ENCODE measurements around the gene CCDC91.

Gene CCDC91
- 11.1 to 36.2 (median 22.2) reads per million in 18 experiments for total RNA-seq

GRCh38 chr12:28190321-28191050 is at the start of gene CCDC91:
TSS of gene CCDC91 (plus strand) at chr12:28190456. CDS start at chr12:28257216, 66,760 bp downstream.
- peak; percentile 87 to 91 for DNase-seq

GRCh38 chr12:28144059-28144458 is 46.2 kb upstream of the CCDC91 start:
- no peak for DNase-seq

GRCh38 chr12:28144532-28144931 is 45.7 kb upstream of the CCDC91 start:
- no peak for DNase-seq

GRCh38 chr12:28145216-28145615 is 45.0 kb upstream of the CCDC91 start:
- no peak for DNase-seq

- no peak for DNase-seq
Observed at GRCh38 chr12:28149279-28149678, 41.0 kb upstream of the CCDC91 start.

- no peak for DNase-seq
Observed at GRCh38 chr12:28156362-28156761, 33.9 kb upstream of the CCDC91 start.

- no peak for DNase-seq
Observed at GRCh38 chr12:28156804-28157203, 33.5 kb upstream of the CCDC91 start.

- no peak for DNase-seq
Observed at GRCh38 chr12:28158353-28158752, 31.9 kb upstream of the CCDC91 start.

GRCh38 chr12:28159688-28160087 is 30.6 kb upstream of the CCDC91 start:
- no peak for DNase-seq

DNA sequence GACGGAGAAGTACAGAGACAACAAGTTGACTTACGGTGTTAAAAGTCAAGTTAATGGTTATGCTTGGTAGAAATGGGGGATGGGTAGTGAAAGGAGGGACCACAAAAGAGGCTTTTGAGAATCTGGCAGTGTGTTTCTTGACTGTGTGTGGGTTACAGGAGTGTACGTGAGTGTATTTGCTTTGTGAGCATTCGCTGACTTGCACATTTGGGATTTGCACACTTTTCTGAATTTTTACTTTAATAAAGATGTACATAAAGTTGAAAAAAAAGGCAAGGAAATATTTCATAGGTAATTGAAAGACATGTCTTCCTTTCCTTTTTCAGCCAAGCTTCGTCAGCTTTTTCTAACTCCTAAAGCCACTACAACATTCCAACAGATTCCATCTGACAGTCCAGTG is 28.6 kb upstream of the CCDC91 start:
- no peak for DNase-seq

DNA sequence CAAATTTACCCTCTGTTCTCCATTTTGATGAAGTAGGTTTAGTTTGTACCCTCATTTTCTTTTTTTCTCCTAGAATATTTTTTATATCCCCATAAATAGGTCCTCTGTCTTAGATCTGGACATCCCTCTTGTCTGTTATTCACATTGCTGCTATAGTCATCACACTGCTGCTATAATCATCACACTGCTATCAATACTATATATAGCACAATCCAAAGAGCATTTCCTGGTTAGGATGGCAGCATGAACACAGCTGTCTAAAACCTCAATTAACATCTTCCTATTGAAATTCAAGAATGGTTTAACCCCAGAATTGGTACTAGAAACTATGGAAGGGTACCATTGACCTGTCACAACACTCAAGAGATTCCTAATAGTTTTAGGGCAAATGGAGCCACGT is 27.6 kb upstream of the CCDC91 start:
- DNase-seq = no peak

GRCh38 chr12:28164644-28165275 is 25.5 kb upstream of the CCDC91 start:
- no peak for DNase-seq

DNA sequence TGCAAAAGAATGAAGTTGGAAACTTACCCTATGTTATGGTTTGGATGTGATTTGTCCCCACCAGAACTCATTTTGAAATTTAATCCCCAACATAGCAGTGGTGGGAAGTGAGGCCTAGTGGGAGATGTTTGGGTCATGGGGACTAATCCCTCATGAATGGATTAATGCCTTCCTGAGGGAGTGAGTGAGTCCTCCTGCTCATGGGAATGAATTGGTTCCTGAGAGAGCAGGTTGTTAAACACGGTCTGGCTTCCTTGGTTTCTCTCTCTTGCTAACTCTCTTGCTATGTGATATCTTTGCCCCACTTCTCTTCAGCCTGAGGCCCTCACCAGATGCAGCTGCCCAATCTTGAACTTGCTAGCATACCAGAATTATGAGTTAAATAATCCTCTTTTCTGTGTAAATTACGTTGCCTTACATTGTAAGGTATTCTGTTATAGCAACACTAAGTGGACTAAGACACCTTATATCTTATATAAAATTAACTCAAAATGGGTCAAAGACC is 22.2 kb upstream of the CCDC91 start:
- DNase-seq = no peak

DNA sequence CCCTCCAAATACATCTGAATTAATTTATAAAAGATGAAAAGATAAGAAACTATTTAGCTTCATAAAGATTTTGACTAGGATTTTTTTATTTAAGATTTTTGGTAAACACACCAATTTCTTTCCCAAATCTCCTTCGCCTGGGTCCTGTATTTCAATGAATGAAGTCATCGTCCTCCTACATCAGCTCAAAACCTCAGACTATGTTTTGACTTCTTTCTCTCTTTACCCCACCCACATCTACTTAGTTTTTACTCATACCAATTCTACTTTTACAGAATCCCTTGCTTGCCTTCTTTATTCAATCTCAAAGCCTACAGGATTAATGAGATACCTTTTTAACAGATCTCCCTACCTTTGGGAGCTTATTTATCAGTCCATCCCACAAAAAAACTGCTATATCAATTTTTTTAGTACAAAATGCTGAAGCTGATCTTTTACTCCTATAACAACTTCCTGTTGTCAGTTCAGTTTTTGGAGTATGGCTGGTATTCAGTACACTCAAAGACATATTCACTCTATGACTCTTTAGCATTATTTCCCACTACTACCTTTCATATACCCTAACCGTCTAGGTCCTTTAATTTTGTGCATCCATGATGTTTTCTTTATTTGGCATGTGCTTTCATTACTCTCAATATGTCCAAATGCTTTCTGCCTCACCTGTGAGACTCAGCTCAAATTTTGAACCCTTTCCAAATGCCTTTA is 18.7 kb upstream of the CCDC91 start:
- DNase-seq = no peak

GRCh38 chr12:28172434-28173030 is 17.7 kb upstream of the CCDC91 start:
- no peak for DNase-seq

DNA sequence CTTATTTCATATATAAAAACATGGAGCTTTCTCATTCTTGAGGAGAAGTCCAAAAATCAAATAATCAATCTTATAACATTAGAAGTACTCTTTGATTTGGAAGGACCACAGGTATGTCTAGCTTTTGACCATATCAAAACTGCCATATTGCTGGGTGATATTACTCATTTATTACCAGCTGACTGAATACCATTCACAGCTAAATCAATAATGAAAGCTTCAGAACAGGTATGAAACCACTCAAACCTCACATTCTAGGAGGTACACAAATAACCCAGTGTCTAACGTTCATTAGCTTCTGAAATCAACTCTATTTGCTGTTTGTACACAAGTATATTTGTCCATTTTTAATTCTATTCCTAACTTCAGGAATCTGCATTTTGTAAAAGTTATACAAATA is 16.8 kb upstream of the CCDC91 start:
- no peak for DNase-seq

DNA sequence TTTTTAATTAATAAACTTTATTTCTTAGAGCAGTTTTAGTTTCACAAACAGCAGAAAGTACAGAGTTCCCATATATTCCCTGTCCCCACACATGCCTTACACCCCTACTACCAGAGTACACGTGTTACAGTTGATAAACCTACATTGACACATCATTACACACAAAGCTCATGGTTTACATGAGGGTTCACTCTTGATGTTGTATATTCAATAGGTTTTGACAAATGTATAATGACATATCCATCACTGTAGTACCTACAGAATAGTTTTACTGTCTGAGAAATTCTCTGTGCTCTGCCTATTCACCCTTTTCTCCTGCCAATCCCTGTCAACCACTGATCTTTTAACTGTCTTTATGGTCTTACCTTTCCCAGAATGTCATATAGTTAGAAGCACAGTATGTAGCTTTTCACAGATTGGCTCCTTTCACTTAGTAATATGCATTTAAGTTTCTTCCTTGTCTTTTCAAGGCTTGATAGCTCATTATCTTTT is 15.1 kb upstream of the CCDC91 start:
- no peak for DNase-seq

DNA sequence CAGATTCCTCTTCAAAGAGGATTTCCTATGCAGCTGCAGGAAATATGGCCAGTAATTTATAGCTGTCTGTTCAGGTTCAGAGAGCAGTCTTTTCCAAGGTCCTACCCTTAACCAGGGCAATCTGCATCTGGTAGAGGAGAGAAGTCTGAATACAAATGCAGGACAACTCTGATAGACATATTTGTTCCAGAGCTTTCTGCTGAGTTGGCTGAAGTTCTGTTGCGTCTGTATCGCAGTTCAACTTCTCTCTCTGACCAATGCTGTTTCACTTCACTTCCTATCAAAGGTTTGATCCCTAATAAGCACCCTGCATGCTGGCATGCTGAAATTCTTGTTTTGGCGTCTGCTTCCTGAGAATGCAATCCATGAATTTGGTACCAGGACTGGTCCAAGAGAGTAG is 14.0 kb upstream of the CCDC91 start:
- no peak for DNase-seq

GRCh38 chr12:28177461-28177860 is 12.8 kb upstream of the CCDC91 start:
- no peak for DNase-seq

DNA sequence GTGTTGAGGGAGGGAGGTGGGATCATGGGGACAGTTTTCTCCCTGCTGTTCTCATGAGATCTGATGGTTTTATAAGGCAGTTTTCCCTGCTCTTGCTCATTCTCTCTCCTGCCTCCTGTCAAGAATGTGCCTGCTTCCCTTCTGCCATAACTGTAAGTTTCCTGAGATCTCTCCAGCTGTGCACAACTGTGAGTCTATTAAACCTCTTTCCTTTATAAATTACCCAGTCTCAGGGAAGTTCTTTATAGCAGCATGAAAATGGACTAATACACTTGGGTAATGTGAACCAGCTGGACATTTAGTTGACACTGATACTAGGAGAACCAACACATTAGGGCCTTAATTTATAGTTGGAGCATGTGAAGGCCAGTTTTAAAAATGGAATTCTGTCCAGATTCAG is 12.4 kb upstream of the CCDC91 start:
- no peak for DNase-seq

- DNase-seq = no peak
Observed at GRCh38 chr12:28178775-28179174, 11.5 kb upstream of the CCDC91 start.

DNA sequence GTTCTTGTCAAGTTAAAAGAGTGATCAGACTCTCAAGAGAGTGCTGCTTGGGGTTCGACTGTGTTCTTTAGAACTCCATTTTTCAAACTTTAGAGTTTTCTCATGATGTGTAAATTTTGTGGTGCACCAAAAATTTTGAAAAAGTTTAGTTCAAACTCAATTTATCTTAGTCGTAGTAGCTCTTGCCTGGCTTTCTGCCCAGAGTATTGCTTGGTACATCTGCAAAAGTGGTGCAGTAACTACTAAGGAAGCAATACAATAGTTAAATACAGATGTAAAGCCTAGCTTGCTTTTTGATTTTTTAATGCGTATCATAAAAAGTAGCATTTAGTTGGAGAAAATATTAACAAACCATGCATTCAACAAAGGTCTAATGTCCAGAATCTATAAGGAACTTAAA is 9.5 kb upstream of the CCDC91 start:
- DNase-seq = no peak

DNA sequence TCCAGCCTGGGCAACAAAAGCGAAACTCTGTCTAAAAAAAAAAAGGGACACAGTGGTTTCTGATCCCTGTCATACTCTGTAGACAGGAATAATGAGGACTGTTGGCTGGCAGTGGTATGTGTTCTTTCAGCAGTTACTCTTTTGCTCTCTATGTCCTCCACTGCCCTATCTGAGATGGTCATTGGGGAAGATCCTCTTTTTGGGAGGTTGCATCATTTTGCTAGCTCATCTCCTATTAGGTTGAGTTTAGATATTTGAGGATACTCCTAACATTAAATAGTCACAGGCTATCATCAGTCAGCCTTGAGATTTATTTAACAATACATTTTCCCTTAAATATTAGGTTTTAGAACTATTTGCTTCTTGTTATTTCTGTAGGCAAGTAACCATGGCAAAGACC is 5.9 kb upstream of the CCDC91 start:
- peak in 1 of 2 donors; percentile 20 for DNase-seq

Data from inflammatory macrophage (primary cell).